ENCODE measurements around the gene OR2T29.
"Not testable (repeated sequence)": the region's sequence is repeated elsewhere in the genome, so short reads cannot be mapped to it uniquely, and the experiment has no call there.

The OR2T29 gene

GRCh38 chr1:248507773-248508172, 54.8 kb downstream of the OR2T29 start, which contains the start of gene OR2G6:
Gene OR2G6 (plus strand): TSS chr1:248508073. CDS start chr1:248521647, 13,574 bp downstream.
- not testable (repeated sequence) for DNase-seq

Data from NCI-H1105 treated with DMSO at 0.1 percent for 48 hours (cell line).